Measurements from ENCODE around the gene TMEM191B.
"Not testable (repeated sequence)": the region's sequence is repeated elsewhere in the genome, so short reads cannot be mapped to it uniquely, and the experiment has no call there.

- TF ChIP-seq CTCF, POLR2A (IDR thresholded peaks at IDR 0.05): not testable (repeated sequence)
These were observed 25.4 kb downstream of the TMEM191B start for GRCh38 chr22:18552839-18553597.
